PFSK-1 (cell line): Measurements from ENCODE around the gene CCNJL.

Experiments
- FOXP2 ChIP-seq: optimal IDR thresholded peaks from 2 replicates; pipeline ENCODE3; 2011; ENCODE audit warnings: borderline replicate concordance, control low read depth, inconsistent platforms; ENCODE audit not compliant: insufficient read depth; ENCODE audit errors: extremely low read length, extremely low read depth
- POLR2AphosphoS5 ChIP-seq: IDR thresholded peaks from 2 replicates; pipeline ENCODE4 v1.6.1; 2012; ENCODE audit warnings: low read depth, mild to moderate bottlenecking, control low read depth, low read length, moderate library complexity
- SIN3A ChIP-seq: IDR thresholded peaks from 2 replicates; pipeline ENCODE4 v1.6.1; 2012; ENCODE audit warnings: mild to moderate bottlenecking, low read length, moderate library complexity, borderline replicate concordance; ENCODE audit not compliant: insufficient read depth
- TAF1 ChIP-seq: IDR thresholded peaks from 2 replicates; pipeline ENCODE4 v1.6.1; 2012; ENCODE audit warnings: low read length, control low read depth, borderline replicate concordance; ENCODE audit not compliant: insufficient read depth
- TF ChIP-seq, protein P1 (sequence below), 2 experiments: IDR thresholded peaks; 2 replicates each; pipeline versions ENCODE4 v1.6.1 to v1.8.0; 2011 to 2012; ENCODE audit warnings: low read depth in 2 of 2, low read length in 2 of 2, control low read depth in 1 of 2, inconsistent platforms in 1 of 2, mild to moderate bottlenecking in 1 of 2, moderate library complexity in 1 of 2; ENCODE audit not compliant: insufficient read depth in 1 of 2

DNA sequence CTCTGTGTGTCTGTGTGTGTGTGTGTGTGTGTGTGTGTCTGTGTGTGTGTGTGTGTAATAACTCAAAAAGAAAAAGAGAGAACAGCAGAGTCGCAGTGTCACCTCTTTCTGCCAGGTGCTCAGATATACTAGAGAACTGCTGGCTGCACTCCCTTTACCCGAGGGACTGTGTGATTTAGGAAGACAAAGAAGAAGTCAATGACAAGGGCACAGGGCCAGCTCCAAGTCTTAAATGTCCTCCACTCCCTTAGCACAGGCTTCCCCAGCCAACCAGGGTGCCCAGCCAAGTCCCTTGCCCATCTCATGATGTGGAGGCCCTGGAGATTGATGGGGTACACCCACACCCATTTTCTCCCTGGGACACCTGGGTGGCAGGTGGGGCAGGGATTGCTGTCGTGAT, 8.7 kb downstream of the CCNJL start:
- TF ChIP-seq TAF1, result no peak
- no peak for TF ChIP-seq SIN3A
- TF ChIP-seq POLR2AphosphoS5, result no peak
- TF ChIP-seq, protein P1, sequence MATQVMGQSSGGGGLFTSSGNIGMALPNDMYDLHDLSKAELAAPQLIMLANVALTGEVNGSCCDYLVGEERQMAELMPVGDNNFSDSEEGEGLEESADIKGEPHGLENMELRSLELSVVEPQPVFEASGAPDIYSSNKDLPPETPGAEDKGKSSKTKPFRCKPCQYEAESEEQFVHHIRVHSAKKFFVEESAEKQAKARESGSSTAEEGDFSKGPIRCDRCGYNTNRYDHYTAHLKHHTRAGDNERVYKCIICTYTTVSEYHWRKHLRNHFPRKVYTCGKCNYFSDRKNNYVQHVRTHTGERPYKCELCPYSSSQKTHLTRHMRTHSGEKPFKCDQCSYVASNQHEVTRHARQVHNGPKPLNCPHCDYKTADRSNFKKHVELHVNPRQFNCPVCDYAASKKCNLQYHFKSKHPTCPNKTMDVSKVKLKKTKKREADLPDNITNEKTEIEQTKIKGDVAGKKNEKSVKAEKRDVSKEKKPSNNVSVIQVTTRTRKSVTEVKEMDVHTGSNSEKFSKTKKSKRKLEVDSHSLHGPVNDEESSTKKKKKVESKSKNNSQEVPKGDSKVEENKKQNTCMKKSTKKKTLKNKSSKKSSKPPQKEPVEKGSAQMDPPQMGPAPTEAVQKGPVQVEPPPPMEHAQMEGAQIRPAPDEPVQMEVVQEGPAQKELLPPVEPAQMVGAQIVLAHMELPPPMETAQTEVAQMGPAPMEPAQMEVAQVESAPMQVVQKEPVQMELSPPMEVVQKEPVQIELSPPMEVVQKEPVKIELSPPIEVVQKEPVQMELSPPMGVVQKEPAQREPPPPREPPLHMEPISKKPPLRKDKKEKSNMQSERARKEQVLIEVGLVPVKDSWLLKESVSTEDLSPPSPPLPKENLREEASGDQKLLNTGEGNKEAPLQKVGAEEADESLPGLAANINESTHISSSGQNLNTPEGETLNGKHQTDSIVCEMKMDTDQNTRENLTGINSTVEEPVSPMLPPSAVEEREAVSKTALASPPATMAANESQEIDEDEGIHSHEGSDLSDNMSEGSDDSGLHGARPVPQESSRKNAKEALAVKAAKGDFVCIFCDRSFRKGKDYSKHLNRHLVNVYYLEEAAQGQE (IDR thresholded peaks at IDR 0.05; ENCODE audit: insufficient read depth in 1 of 2, low read depth in 2 of 2, low read length in 2 of 2), result no peak
- TF ChIP-seq FOXP2, result no peak
